DND-41 (cell line): ENCODE measurements around the gene CEMIP.

ENCODE experiments used
- ATAC-seq: fragments of 200-7000 bp; cut with Tn5 transposase; 3 replicates; pipeline ENCODE4 v1.9.1; 2021; ENCODE audit warnings: low read depth; ENCODE audit not compliant: insufficient read depth
- DNase-seq: peaks from one replicate; pipeline ENCODE4 v3.0.0-alpha.2; 2020
- H2AFZ ChIP-seq: 2 replicates; pipeline ENCODE4 v1.6.0; 2012; ENCODE audit warnings: low read depth, low read length
- H3K27ac ChIP-seq: 2 replicates; pipeline ENCODE4 v1.5.1; 2012; ENCODE audit warnings: low read length, inconsistent platforms
- H3K27me3 ChIP-seq: fragments of 200-600 bp; sonication (generic); 2 replicates; pipeline ENCODE4 v1.6.0; 2012; ENCODE audit warnings: low read length, mild to moderate bottlenecking, inconsistent platforms; ENCODE audit not compliant: insufficient read depth, poor library complexity
- H3K36me3 ChIP-seq: 2 replicates; pipeline ENCODE4 v1.5.1; 2012; ENCODE audit warnings: low read length, inconsistent platforms; ENCODE audit not compliant: insufficient read depth
- H3K4me1 ChIP-seq: 2 replicates; pipeline ENCODE4 v1.5.1; 2012; ENCODE audit warnings: mild to moderate bottlenecking, low read length; ENCODE audit not compliant: insufficient read depth
- H3K4me2 ChIP-seq: 2 replicates; pipeline ENCODE4 v1.6.0; 2012; ENCODE audit warnings: mild to moderate bottlenecking, moderate library complexity, low read length, inconsistent platforms; ENCODE audit not compliant: insufficient read depth
- H3K4me3 ChIP-seq, 2 experiments: fragments of 200-600 bp in 1 of 2; shearing (Covaris generic) in 1 of 2; 2 replicates each; pipeline ENCODE4 v1.5.1; 2012 to 2016; ENCODE audit warnings: inconsistent platforms in 2 of 2, low read length in 2 of 2, mild to moderate bottlenecking in 2 of 2, low read depth in 1 of 2, moderate library complexity in 1 of 2
- H3K79me2 ChIP-seq: 2 replicates; pipeline ENCODE4 v1.6.0; 2012; ENCODE audit warnings: low read length, inconsistent platforms; ENCODE audit not compliant: insufficient read depth
- H3K9ac ChIP-seq: 2 replicates; pipeline ENCODE4 v1.6.0; 2012; ENCODE audit warnings: low read depth, mild to moderate bottlenecking, inconsistent platforms, low read length, moderate library complexity
- H3K9me3 ChIP-seq: 2 replicates; pipeline ENCODE4 v1.5.1; 2012; ENCODE audit warnings: low read length, moderate library complexity, mild to moderate bottlenecking, inconsistent platforms; ENCODE audit not compliant: insufficient read depth, severe bottlenecking
- H4K20me1 ChIP-seq: 2 replicates; pipeline ENCODE4 v1.6.0; 2012; ENCODE audit warnings: low read length; ENCODE audit not compliant: insufficient read depth
- CTCF ChIP-seq: IDR thresholded peaks from 2 replicates; pipeline ENCODE4 v1.5.1; 2012; ENCODE audit warnings: borderline replicate concordance, low read length, moderate library complexity, mild to moderate bottlenecking; ENCODE audit not compliant: poor library complexity, severe bottlenecking; ENCODE audit errors: extremely low read depth
- EZH2 ChIP-seq: IDR thresholded peaks from 3 replicates; pipeline ENCODE4 v1.6.1; 2012; ENCODE audit warnings: borderline replicate concordance, low read depth, mild to moderate bottlenecking, moderate library complexity, low read length, inconsistent platforms; ENCODE audit not compliant: severe bottlenecking

CEMIP gene

GRCh38 chr15:80766275-80766674, 12.9 kb upstream of the CEMIP start:
- H3K4me2 ChIP-seq = no peak overlapping the region
- H3K79me2 ChIP-seq = no peaks in the 10 kb centered on the region
- H3K9me3 ChIP-seq = no peaks in the 10 kb centered on the region
- H3K27me3 ChIP-seq = no peaks in the 10 kb centered on the region
- no peak overlapping the region for H3K4me3 ChIP-seq
- H3K27ac ChIP-seq = no peak overlapping the region
- no peak for DNase-seq
- TF ChIP-seq EZH2 = no peak
- no peaks in the 10 kb centered on the region for H4K20me1 ChIP-seq
- no peak overlapping the region for H2AFZ ChIP-seq
- no peaks in the 10 kb centered on the region for H3K4me1 ChIP-seq
- H3K36me3 ChIP-seq = no peaks in the 10 kb centered on the region
- no peak overlapping the region for H3K9ac ChIP-seq
- no peak for ATAC-seq

- Histone ChIP-seq H3K4me3 (no peak overlapping the region), H2AFZ (no peak overlapping the region), H4K20me1 (no peaks in the 10 kb centered on the region), H3K79me2 (no peaks in the 10 kb centered on the region), H3K36me3 (no peaks in the 10 kb centered on the region), H3K27ac (no peak overlapping the region), H3K9ac (no peak overlapping the region), H3K4me2 (no peak overlapping the region), H3K4me1 (no peaks in the 10 kb centered on the region), H3K27me3 (no peaks in the 10 kb centered on the region), H3K9me3 (no peaks in the 10 kb centered on the region)
- no peak for TF ChIP-seq EZH2
- no peak for TF ChIP-seq CTCF
- DNase-seq (no peak), ATAC-seq (no peak)
Measured at GRCh38 chr15:80768158-80768557, 11.0 kb upstream of the CEMIP start.

DNA sequence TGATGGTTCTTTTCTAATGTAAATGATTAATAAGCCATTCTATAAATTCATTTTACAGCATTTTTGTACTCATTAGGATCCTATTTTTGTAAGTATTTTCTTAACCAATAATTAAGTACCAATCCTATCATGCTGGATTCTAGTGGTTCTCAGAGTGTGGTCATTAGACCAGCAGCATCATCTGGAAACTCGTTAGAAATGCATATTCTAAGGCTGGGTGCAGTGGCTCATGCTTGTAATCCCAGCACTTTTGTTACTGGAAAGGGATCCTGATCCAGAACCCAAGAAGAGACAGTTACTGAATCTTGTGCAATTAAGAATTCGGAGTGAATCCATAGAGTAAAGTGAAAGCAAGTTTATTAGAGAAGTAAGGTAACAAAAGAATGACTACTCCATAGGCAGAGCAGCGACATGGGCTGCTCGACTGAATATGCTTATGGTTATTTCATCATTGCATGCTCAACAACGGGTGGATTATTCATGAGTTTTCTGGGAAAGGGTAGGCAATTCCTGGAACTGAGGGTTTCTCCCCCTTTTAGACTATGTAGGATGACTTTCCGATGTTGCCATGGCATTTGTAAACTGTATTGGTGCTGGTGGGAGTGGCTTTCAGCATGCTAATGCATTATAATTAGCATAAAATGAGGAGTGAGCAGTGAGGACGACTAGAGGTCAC, 9.9 kb upstream of the CEMIP start:
- no peak for DNase-seq
- Histone ChIP-seq H3K27ac (no peak overlapping the region), H3K79me2 (no peaks in the 10 kb centered on the region), H3K4me3 (no peak overlapping the region), H3K27me3 (no peaks in the 10 kb centered on the region), H3K36me3 (no peaks in the 10 kb centered on the region), H2AFZ (no peak overlapping the region), H3K9ac (no peak overlapping the region), H3K4me2 (no peak overlapping the region), H3K9me3 (no peaks in the 10 kb centered on the region), H3K4me1 (no peaks in the 10 kb centered on the region), H4K20me1 (no peaks in the 10 kb centered on the region)
- TF ChIP-seq CTCF = no peak
- no peak for TF ChIP-seq EZH2
- ATAC-seq = no peak

DNA sequence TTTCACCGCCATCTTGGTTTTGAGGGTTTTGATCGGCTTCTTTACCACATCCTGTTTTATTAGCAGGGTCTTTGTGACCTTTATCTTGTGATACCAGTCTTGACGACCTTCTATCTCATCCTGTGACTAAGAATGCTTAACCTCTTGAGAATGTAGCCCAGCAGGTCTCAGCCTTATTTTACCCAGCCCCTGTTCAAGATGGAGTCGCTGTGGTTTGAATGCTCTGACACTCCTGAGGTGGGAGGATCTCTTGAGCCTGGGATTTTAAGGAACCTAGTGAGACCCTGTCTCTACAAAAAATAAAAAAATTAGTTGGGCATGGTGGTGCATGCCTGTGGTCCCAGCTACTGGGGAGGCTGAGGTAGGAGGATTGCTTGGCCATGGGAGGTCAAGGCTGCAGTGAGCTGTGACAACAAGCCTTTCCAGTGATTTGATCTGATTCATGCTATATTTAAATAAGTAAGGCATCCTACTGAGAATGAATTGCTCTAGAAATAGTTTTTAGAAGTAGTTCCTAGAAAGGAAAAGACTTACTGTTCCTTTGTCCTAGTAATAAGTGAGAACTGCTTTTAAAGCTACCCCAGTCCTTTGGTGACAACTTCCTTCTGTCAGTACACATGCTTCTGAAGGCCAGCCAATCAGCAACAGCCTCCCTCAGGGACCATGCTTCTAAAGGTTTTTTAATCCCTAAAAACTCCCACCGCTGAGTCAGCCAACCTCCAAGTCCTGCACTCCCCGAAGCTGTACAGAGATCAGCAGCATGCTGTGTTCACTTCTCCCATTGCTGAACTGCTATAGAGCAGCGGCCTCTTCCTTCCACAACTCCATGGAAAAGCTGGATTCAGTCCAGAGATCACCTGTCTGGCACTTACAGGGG, 9.1 kb upstream of the CEMIP start:
- H3K9me3 ChIP-seq = no peaks in the 10 kb centered on the region
- TF ChIP-seq EZH2 = no peak
- TF ChIP-seq CTCF = no peak
- H3K36me3 ChIP-seq = no peaks in the 10 kb centered on the region
- no peak overlapping the region for H3K4me3 ChIP-seq
- H3K4me2 ChIP-seq = no peak overlapping the region
- no peak overlapping the region for H3K27ac ChIP-seq
- no peaks in the 10 kb centered on the region for H3K27me3 ChIP-seq
- DNase-seq = no peak
- H4K20me1 ChIP-seq = no peaks in the 10 kb centered on the region
- ATAC-seq = no peak
- no peaks in the 10 kb centered on the region for H3K79me2 ChIP-seq
- H2AFZ ChIP-seq = no peak overlapping the region
- H3K9ac ChIP-seq = no peak overlapping the region
- H3K4me1 ChIP-seq = no peaks in the 10 kb centered on the region
